MM.1S (cell line): ENCODE measurements around the gene NAALADL2.
"Not testable (repeated sequence)": the region's sequence is repeated elsewhere in the genome, so short reads cannot be mapped to it uniquely, and the experiment has no call there.

ENCODE experiments used
- DNase-seq: peaks from one replicate; pipeline ENCODE4 v3.0.0-alpha.2; 2015
- H2AFZ ChIP-seq: fragments of 300-600 bp; sonication (generic); 2 replicates; pipeline ENCODE4 v1.6.0; 2016; ENCODE audit warnings: antibody characterized with exemption, low read length
- H3F3A ChIP-seq: fragments of 300-600 bp; sonication (generic); 2 replicates; pipeline ENCODE4 v1.6.1; 2016; ENCODE audit warnings: mild to moderate bottlenecking, antibody characterized with exemption, low read length, moderate library complexity, mixed read lengths; ENCODE audit not compliant: insufficient read depth
- H3K27ac ChIP-seq: fragments of 300-600 bp; sonication (generic); 2 replicates; pipeline ENCODE4 v1.5.1; 2016; ENCODE audit warnings: mild to moderate bottlenecking, low read length
- H3K27me3 ChIP-seq: fragments of 300-600 bp; sonication (generic); replicated peaks from 2 replicates; pipeline ENCODE4 v1.6.0; 2016; ENCODE audit warnings: low read length; ENCODE audit not compliant: insufficient read depth
- H3K36me3 ChIP-seq: fragments of 300-600 bp; sonication (generic); replicated peaks from 2 replicates; pipeline ENCODE4 v1.6.1; 2016; ENCODE audit warnings: mild to moderate bottlenecking, low read length, mixed read lengths; ENCODE audit not compliant: insufficient read depth
- H3K4me1 ChIP-seq: fragments of 300-600 bp; sonication (generic); 2 replicates; pipeline ENCODE4 v1.6.1; 2016; ENCODE audit warnings: low read length, mixed read lengths
- H3K4me2 ChIP-seq: fragments of 300-600 bp; sonication (generic); 2 replicates; pipeline ENCODE4 v1.6.0; 2016; ENCODE audit warnings: low read depth, low read length
- H3K4me3 ChIP-seq: fragments of 300-600 bp; sonication (generic); 2 replicates; pipeline ENCODE4 v1.5.1; 2016; ENCODE audit warnings: low read length, mixed read lengths
- H3K79me2 ChIP-seq: fragments of 300-600 bp; sonication (generic); 2 replicates; pipeline ENCODE4 v1.6.1; 2016; ENCODE audit warnings: mixed run types, low read length, mixed read lengths
- H3K9ac ChIP-seq: fragments of 300-600 bp; sonication (generic); 2 replicates; pipeline ENCODE4 v1.6.1; 2016; ENCODE audit warnings: low read length, mixed read lengths
- H3K9me2 ChIP-seq: fragments of 300-600 bp; sonication (generic); replicated peaks from 2 replicates; pipeline ENCODE4 v1.6.1; 2016; ENCODE audit warnings: mild to moderate bottlenecking, low read length, mixed read lengths; ENCODE audit not compliant: insufficient read depth
- H3K9me3 ChIP-seq: fragments of 300-600 bp; sonication (generic); replicated peaks from 2 replicates; pipeline ENCODE4 v1.6.1; 2016; ENCODE audit warnings: mild to moderate bottlenecking, low read length, mixed read lengths; ENCODE audit not compliant: insufficient read depth
- H4K20me1 ChIP-seq: fragments of 300-600 bp; sonication (generic); 2 replicates; pipeline ENCODE4 v1.6.1; 2016; ENCODE audit warnings: mild to moderate bottlenecking, low read length, moderate library complexity, mixed read lengths; ENCODE audit not compliant: insufficient read depth
- EZH2 ChIP-seq: fragments of 300-600 bp; sonication (generic); optimal IDR thresholded peaks from 2 replicates; pipeline ENCODE3; 2017; ENCODE audit warnings: low read depth, mild to moderate bottlenecking, antibody characterized with exemption, low read length, mixed read lengths
- EZH2phosphoT487 ChIP-seq: fragments of 300-600 bp; sonication (generic); IDR thresholded peaks from 2 replicates; pipeline ENCODE4 v1.6.1; 2018; ENCODE audit warnings: antibody characterized with exemption, low read length
- TF ChIP-seq, protein P1 (sequence below): fragments of 300-600 bp; sonication (generic); IDR thresholded peaks from 2 replicates; pipeline ENCODE4 v1.5.1; 2016; ENCODE audit warnings: antibody characterized with exemption, low read length, mixed read lengths

NAALADL2 gene

DNA sequence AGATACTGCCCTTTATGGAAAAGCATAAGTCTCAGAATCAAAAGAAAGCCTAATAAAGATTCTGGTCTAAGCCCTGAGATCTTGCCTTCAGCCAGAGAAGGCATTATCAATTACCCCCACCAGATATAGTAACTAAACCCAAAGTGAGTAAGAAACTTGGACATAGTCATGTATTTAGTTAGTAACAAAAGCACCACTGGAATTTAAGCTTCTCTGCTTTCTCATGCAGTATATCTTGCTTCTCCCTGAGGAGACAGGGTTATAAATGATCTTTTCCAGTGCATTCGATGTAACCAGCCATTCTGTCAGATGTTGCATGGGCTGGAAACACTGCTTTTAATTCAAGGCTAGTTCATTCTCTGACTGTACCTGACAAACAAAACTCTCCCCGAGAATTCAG is 946.7 kb downstream of the NAALADL2 start:
- no peaks in the 10 kb centered on the region for H3K9me2 ChIP-seq
- peaks cover 11% of the 10 kb centered on the region; the same call in 1 of the 2 replicates for H3K4me1 ChIP-seq
- TF ChIP-seq EZH2phosphoT487 (no peak), EZH2 (no peak)
- TF ChIP-seq, protein P1, sequence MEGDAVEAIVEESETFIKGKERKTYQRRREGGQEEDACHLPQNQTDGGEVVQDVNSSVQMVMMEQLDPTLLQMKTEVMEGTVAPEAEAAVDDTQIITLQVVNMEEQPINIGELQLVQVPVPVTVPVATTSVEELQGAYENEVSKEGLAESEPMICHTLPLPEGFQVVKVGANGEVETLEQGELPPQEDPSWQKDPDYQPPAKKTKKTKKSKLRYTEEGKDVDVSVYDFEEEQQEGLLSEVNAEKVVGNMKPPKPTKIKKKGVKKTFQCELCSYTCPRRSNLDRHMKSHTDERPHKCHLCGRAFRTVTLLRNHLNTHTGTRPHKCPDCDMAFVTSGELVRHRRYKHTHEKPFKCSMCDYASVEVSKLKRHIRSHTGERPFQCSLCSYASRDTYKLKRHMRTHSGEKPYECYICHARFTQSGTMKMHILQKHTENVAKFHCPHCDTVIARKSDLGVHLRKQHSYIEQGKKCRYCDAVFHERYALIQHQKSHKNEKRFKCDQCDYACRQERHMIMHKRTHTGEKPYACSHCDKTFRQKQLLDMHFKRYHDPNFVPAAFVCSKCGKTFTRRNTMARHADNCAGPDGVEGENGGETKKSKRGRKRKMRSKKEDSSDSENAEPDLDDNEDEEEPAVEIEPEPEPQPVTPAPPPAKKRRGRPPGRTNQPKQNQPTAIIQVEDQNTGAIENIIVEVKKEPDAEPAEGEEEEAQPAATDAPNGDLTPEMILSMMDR = no peak
- H3K9ac ChIP-seq = no peak overlapping the region
- H3F3A ChIP-seq = peaks cover 7% of the 10 kb centered on the region; the same call in 1 of the 2 replicates
- no peaks in the 10 kb centered on the region for H3K9me3 ChIP-seq
- H4K20me1 ChIP-seq = no peaks in the 10 kb centered on the region
- no peak overlapping the region for H3K4me3 ChIP-seq
- no peak overlapping the region for H3K27ac ChIP-seq
- DNase-seq = no peak
- no peaks in the 10 kb centered on the region for H3K79me2 ChIP-seq
- no peak overlapping the region for H3K4me2 ChIP-seq
- H3K27me3 ChIP-seq = no peaks in the 10 kb centered on the region
- H3K36me3 ChIP-seq = no peaks in the 10 kb centered on the region
- H2AFZ ChIP-seq = no peak overlapping the region

DNA sequence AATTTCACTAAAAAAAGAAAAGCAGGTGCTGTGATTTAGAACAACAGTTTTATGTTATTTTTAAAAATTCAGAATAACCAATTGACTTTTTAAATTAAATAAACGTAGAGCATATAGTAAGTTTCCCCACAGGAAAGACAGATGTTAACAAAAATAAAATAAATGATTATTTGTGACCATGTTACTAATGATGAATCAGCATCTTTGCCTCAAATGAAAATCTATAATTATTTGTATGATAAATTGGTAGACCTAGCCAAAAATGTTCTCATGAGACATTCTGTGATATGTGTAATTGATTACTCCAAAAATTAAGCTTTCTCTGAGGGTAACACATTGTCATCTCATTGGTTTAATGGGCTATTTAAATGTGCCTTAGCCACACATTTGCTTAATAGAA is 948.0 kb downstream of the NAALADL2 start:
- TF ChIP-seq, protein P1 = no peak
- TF ChIP-seq EZH2phosphoT487 (no peak), EZH2 (no peak)
- H3K9ac ChIP-seq = no peak overlapping the region
- no peak for DNase-seq
- peaks cover 11% of the 10 kb centered on the region; the same call in 1 of the 2 replicates for H3K4me1 ChIP-seq
- no peak overlapping the region for H3K27ac ChIP-seq
- H3K9me2 ChIP-seq = no peaks in the 10 kb centered on the region
- peaks cover 7% of the 10 kb centered on the region; the same call in 1 of the 2 replicates for H3F3A ChIP-seq
- H3K4me2 ChIP-seq = no peak overlapping the region
- H2AFZ ChIP-seq = no peak overlapping the region
- no peaks in the 10 kb centered on the region for H3K27me3 ChIP-seq
- no peaks in the 10 kb centered on the region for H4K20me1 ChIP-seq
- no peak overlapping the region for H3K4me3 ChIP-seq
- no peaks in the 10 kb centered on the region for H3K9me3 ChIP-seq
- no peaks in the 10 kb centered on the region for H3K36me3 ChIP-seq
- H3K79me2 ChIP-seq = no peaks in the 10 kb centered on the region

DNA sequence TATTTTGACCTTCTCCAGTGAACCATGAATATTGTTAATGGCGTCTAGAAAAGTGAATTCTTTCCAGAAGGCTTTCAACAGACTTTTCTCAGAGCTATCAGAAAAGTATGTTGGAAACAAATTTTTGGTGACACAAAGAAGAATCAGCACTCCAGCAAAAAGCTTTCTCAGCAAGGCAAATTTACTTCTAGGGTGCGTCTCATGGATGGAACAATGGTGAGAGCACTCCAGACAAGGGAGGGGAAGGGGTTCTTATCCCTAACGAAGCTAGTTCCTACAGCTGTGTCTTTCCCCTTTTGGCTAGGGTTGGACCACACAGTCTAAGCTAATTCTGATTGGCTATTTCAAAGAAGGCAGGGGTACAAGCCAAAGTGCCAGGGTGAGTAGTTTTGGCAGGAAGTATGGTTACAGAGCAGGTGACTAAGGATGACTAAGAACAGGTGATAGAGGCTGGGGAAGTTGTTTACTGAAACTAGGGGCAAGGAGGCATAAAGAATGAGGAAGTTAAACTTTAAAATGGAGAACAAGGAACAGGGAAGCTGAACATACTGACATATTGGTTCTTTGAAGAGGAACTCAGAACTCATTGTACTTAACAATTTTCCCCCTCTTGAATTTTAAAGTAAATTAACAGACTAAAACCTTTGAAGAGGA is 959.8 kb downstream of the NAALADL2 start:
- Histone ChIP-seq H3K36me3 (no peaks in the 10 kb centered on the region), H3K4me3 (no peak overlapping the region)
- TF ChIP-seq EZH2 (no peak), EZH2phosphoT487 (no peak)
- TF ChIP-seq, protein P1 = no peak

DNA sequence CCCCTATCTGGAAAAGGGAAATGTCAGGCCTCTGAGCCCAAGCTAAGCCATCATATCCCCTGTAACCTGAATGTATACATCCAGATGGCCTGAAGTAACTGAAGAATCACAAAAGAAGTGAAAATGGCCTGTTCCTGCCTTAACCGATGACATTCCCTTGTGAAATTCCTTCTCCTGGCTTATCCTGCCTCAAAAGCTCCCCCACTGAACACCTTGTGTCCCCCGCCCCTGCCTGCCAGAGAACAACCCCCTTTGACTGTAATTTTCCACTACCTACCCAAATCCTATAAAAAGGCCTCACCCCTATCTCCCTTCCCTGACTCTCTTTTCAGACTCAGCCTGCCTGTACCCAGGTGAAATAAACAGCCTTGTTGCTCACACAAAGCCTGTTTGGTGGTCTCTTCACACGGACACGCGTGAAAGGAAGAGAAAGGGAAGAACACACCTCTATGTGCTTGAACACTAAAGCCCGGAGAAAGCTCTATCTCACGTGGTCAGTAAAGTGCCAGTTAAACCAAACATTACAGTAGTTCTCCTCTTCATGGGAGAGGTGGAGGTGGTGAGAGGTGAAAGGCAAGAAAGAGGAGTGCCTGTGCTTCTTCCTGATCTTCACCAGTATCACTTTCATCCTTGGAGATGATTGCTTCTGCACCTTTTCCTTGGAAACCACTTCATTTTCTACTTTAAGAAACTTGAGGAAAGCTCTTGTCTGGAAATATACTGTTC is 963.8 kb downstream of the NAALADL2 start:
- not testable (repeated sequence) for H2AFZ ChIP-seq, H3K4me3 ChIP-seq, H3K9me3 ChIP-seq, H3K27me3 ChIP-seq, H3F3A ChIP-seq, H3K9ac ChIP-seq, DNase-seq, H3K27ac ChIP-seq, H3K4me2 ChIP-seq, H3K79me2 ChIP-seq, H3K9me2 ChIP-seq, H4K20me1 ChIP-seq, H3K36me3 ChIP-seq
- peaks cover 10% of the 10 kb centered on the region for H3K4me1 ChIP-seq

More for the DNA sequence above, 959.8 kb downstream of the NAALADL2 start:
- no peak overlapping the region for H3K9ac ChIP-seq
- no peaks in the 10 kb centered on the region for H3K27me3 ChIP-seq
- H3K27ac ChIP-seq = no peak overlapping the region
- no peaks in the 10 kb centered on the region for H3K9me3 ChIP-seq
- H3K4me1 ChIP-seq = no peaks in the 10 kb centered on the region
- no peaks in the 10 kb centered on the region for H3K9me2 ChIP-seq
- H3K4me2 ChIP-seq = no peak overlapping the region
- H3F3A ChIP-seq = no peaks in the 10 kb centered on the region
- no peak overlapping the region for H2AFZ ChIP-seq
- no peaks in the 10 kb centered on the region for H4K20me1 ChIP-seq
- no peak for DNase-seq
- H3K79me2 ChIP-seq = no peaks in the 10 kb centered on the region

DNA sequence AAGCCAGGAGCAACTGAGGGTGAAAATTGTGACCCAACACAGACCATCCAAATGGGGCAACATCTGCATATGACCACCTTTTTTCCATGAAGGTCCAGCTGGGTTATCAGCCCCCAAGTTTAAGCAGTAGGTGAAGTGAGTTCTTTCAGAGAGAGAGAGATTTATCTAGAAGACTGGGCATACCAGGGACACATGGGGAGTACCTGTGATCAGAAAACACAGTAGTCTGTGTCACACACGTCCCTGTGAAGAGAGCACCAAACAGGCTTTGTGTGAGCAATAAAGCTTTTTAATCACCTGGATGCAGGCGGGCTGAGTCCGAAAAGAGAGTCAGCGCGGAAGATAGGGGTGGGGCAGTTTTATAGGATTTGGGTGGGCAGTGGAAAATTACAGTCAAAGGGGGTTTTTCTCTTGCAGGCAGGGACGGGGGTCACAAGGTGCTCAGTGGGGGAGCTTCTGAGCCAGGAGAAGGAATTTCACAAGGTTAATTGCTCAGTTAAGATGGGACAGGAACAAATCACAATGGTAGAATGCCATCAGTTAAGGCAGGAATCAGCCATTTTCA is 966.0 kb downstream of the NAALADL2 start:
- DNase-seq, H3K9me2 ChIP-seq, H3K9ac ChIP-seq, H3K27me3 ChIP-seq, H3K36me3 ChIP-seq, H3K27ac ChIP-seq, H4K20me1 ChIP-seq, H3F3A ChIP-seq, H3K4me3 ChIP-seq, H3K79me2 ChIP-seq, H3K9me3 ChIP-seq: not testable (repeated sequence)
- peak overlapping the region; percentile 7; the same call in 1 of the 2 replicates for H3K4me2 ChIP-seq
- H2AFZ ChIP-seq = peak overlapping the region; percentile 23; the same call in 1 of the 2 replicates
- peaks cover 10% of the 10 kb centered on the region for H3K4me1 ChIP-seq
